ENCODE results near the gene CA5A.
"Not testable (repeated sequence)": the region's sequence is repeated elsewhere in the genome, so short reads cannot be mapped to it uniquely, and the experiment has no call there.

- TF ChIP-seq CTCF, POLR2A, POLR2AphosphoS5, EP300 (IDR thresholded peaks at IDR 0.05): not testable (repeated sequence)
These were observed 28.2 kb downstream of the CA5A start for GRCh38 chr16:87908101-87908500.

All from gastroesophageal sphincter (tissue), 3 donors.